Hematopoietic multipotent progenitor cell treated with erythropoietin and hydrocortisone succinate and interleukin-3 and kit ligand, for 15 days (in vitro differentiated cells): ENCODE results near the gene SULT2B1.
A peak's percentile ranks its signal among the peaks of the same experiment; 100 is the strongest.
"Not testable (repeated sequence)": the region's sequence is repeated elsewhere in the genome, so short reads cannot be mapped to it uniquely, and the experiment has no call there.

Source experiments
- DNase-seq: peaks from one replicate; pipeline ENCODE4 v3.0.0-alpha.2; 2015; ENCODE audit warnings: low spot score

SULT2B1 gene

DNA sequence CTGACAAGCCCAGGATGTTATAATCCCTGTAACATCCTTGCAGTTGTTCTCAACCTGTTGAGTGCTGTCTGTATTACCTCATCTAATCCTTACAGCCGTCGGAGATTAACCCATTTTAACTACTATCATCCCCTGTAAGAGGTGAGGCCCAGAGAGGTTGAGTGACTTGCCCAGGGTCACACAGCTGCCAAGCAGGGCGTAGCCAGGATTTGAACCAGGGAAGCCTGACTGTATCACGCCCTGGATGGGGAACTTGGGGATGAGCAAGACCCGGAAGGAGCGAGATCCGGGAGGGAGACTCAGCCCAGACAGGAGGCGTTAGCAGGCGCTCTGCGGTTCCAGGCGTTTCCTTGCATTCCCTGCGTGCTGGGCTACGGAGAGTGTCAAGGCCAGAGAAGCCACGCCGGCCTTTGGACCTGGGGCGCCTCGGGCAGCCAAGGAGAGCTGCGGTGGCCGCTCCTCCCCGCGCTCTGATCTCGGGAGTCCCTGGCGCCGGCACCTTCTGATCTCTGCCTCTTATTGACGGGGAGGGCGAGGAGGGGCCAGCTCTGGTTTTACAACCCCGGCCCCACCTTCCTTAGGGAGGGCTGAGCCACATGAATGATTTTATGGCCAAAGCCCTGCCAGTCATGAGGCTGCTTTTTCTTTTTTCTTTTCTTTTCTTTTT lies 6.2 kb downstream of the SULT2B1 start:
- no peak for DNase-seq

DNA sequence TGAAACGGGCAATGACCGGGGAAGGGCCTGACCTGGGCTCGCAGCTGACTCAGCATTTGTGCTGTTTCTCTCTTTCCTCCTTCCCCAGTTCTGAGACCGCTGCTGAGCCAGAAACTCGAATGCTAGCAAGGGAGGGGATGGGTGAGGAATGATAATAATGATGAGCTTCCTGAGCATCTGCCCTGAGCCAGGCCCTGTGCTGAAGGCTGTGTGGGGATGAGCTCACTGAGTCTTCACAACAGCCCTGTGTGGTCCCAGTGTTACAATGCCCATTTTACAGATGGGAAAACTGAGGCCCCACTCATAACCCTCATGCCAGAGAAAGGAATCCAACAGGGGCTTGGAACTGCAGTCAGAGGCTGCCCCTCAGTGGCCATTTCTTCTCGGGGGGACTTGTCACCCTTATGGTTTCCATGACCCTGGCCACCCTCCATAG lies 8.1 kb downstream of the SULT2B1 start:
- no peak for DNase-seq

DNA sequence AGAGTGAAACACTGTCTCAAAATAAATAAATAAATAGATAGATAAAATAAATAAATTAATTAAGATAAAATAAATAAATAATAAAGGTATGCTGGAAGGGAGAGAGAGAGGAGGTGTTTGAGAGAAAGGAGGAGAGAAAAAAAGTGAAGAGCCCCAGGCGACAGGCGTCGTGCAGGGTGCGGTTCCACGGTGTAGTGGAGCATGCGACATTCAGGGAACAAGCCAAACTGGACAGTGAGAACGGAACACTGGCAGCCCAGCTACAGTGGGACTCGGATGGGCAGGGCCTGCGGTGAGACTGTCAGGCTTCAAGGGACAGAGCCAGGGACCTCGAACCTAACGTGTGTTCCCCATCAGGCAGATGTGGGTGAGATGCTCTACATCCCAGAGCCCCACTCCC lies 9.4 kb downstream of the SULT2B1 start:
- no peak for DNase-seq

DNA sequence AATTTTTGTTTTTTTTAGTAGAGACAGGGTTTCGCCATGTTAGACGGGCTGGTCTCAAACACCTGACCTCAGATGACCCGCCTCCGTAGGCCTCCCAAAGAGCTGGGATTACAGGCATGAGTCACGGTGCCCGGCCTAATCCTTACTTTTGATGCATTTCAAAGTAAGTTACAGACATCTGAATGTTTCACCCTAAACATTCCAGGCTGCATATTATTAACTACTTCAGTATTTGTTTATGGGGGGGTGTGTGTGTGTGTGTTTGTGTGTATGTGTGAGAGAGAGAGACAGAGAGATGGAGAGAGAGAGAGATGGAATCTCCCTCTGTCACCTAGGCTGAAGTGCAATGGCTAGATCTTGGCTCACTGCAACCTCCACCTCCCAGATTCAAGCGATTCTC lies 13.1 kb downstream of the SULT2B1 start:
- no peak for DNase-seq

DNA sequence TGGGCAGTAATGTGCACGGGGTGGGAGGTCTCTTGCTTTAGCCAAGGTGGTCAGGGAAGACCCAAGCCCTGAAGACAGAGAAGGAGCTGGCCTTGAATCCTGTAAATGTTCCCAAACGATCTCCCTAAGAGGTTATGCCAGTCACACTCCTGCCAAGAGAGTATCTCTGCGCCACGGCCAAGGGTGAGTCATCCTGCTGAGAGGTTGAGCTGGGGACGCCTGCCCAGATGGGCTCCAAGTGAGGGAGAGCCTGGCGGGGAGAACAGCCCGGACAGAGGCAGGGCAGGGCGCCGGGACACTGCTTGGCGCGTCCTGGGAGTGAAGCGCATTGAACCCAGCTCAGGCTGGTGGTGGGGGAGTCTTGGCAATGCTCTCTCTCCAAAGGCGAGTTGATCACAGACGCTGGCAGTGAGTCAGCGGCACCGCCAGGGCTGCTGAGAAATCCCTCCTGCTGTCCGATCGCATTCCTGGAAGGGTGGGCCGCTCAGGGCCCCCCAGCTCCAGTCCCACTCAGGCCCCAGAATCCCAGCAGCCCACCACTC lies 16.4 kb downstream of the SULT2B1 start:
- no peak for DNase-seq

DNA sequence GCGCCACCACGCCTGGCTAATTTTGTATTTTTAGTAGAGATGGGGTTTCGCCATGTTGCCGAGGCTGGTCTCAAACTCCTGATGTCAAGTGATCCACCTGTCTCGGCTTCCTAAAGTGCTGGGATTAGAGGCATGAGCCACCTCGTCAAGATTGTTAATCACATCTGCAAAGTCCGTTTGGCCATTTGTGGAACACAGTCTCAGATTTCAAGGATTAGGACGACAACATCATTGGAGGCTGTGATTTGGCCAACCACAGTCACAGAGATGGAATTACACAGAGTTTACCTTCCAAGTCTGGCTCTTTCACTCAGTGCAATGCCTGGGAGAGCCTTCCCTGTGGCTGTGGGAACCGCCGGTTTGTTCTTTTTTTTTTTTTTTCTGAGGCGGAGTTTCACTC lies 17.8 kb downstream of the SULT2B1 start:
- DNase-seq = no peak

DNA sequence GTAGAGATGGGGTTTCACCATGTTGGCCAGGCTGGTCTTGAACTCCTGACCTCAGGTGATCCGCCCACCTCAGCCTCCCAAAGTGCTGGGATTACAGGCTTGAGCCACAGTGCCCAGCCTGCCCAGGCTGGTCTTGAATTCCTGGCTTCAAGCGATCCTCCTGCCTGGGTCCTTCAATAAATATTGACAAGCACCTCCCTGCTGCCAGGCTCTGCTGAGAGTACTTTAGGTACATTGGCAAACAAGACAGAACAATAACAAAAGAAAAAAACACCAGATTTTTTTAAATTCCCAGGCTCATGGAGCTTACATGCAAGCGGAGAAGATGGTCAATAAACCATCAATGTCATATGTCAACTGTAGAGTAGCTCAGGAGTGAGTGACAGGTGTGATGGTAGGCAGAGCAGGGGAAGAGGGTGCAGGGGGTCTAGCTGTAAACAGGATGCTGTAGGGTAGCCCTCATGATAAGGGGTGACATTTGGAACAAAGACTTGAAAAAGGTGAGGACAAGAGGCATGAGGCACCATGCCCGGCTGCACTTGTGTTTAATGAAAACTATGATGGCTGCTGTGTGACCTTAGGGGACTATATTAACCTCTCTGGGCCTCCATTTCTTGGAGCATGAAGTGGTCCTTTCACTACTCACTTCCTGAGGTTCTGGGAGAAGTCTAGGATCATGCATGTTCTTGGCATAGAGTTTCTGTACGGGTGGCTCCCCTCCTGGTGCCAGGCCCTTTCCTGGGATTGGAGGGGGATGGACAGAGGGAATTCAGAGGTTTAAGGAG lies 19.6 kb downstream of the SULT2B1 start:
- no peak for DNase-seq

DNA sequence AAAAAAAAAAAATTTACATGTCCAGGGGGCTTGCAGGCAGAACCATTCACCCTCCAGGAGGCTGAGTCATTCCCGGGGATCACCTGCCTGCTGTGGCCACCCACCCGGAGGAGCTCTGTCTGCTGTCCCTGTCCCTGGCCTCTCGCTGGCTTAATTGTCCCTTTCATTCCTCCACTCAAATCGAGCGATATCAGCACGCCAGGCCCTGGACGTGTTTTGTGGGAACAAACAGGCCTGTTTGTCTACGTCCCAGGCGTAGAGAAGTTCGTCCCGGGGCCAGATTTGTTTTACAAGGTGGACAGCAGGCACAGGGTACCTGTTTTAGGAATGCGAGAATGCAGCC lies 21.2 kb downstream of the SULT2B1 start:
- no peak for DNase-seq

DNA sequence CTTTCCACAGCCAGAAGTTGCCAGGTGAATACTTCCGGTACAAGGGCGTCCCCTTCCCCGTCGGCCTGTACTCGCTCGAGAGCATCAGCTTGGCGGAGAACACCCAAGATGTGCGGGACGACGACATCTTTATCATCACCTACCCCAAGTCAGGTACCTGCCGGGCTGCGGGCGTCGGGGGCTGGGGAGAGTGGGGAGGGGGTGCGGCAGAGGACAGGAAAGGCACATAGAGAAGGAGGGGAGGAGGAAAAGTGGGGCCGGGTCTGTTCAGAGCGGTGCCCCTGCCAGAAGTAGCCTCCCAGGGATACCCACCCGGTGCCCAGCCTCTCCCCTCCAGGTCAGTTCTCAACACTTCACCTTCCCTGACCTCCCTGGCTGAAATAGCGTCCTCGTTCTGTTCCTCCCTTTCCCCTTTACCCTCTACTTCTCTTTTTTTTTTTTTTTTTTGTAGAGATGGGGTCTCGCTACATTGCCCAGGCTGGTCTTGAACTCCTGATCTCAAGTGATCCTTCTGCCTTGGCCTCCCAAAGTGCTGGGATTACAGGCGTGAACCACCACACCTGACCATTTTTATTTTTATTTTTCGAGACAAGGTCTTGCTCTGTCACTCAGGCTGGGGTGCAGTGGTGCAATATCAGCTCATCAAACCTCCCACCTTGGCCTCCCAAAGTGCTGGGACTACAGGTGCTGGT lies 24.1 kb downstream of the SULT2B1 start:
- no peak for DNase-seq

DNA sequence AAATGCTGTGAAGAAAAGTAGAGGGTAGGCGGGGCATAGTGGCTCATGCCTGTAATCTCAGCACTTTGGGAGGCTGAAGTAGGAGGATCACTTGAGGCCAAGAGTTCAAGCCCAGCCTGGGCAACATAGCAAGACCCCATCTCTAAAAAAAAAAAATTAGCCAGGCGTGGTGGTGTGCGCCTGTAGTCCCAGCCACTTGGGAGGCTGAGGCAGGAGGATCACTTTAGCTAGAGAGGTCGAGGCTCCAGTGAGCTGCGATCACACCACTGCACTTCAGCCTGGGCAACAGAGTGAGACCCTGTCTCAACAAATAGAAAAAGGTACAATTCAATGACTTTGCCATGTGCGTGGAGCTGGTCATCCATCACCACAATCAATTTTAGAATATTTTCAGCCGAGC lies 25.9 kb downstream of the SULT2B1 start:
- DNase-seq = not testable (repeated sequence)

DNA sequence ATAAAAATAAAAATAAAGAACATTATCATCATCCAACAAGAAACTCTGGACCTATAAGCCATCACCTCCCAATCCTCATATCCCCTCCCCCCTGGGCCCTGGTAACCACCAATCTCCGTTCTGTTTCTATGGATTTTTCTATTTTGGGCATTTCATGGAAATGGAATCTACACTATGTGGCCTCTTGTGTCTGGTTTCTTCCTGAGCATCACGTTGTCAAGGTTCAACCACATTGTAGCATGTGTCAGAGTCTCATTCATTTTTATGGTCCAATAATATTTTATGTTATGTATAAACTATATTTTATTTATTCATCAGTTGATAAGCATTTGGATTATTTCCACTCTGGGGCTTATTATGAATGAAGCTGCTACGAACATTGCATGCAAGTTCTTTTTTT lies 26.9 kb downstream of the SULT2B1 start:
- no peak for DNase-seq

DNA sequence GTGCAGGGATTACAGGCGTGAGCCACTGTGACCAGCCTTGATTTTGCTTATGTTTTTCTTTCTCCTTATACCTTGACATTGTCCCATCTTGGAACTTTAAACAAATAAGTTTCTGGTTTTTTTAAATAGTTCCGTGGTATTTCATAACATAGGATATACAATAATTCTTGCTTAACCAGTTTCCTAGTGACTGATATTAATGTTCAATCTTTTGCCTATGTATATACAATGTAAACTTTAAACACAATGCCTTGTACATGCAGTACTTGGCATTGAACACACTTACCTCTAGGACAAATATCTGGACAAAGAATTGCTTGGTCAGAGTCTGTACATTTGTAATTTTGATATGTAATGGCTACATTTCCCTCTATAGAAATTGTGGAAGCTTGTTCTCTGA lies 30.2 kb downstream of the SULT2B1 start:
- DNase-seq = no peak

DNA sequence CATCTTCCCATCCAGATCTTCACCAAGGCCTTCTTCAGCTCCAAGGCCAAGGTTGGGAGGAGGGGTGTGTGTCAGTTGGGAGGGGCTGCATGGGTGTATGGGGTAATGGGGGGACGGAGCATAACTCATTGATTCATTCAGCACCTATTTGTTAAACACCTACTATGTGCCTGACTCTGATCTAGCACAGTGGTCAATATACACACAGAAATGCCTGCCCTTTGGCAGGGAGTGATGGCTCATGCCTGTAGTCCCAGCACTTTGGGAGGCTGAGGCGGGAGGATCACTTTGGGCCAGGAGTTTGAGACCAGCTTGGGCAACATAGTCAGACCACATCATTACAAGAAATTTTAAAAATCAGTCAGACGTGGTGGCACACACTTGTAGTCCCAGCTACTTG lies 35.4 kb downstream of the SULT2B1 start:
- no peak for DNase-seq

DNA sequence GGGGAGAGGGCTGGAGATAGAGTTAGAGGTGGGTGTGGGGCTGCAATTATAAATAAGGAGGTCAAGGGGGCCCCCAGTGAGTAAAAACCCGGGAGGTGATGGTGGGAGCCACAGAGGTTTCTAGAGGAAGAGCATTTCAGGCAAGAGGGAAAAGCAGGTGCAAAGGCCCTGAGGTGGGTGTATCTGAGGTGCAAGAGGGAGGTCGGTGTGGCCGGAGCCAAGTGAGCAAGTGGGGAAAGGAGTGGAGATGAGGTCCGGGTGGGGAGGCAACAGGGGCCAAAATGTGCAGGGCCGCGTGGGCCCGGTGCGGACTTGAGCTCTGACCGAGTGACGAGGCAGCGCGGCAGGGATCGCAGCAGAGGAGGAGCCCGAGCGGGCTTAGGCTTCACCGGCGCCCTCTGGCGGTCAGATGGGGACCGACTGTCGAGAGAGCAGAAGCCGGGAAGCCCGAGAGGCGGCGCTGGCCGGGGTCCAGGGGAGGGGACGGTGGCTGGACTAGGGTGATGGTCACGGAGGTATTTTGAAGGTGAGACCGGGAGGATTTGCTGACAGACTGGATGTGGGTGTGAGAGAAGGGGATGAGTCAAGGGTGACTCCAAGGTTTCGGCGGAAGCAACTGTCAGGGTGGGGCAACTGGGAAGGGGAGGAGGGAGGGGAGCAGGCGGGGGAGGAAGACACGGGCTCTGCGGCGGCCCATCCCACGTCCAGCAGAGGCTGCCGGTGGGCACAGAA lies 36.9 kb downstream of the SULT2B1 start:
- peak; percentile 88 for DNase-seq

DNA sequence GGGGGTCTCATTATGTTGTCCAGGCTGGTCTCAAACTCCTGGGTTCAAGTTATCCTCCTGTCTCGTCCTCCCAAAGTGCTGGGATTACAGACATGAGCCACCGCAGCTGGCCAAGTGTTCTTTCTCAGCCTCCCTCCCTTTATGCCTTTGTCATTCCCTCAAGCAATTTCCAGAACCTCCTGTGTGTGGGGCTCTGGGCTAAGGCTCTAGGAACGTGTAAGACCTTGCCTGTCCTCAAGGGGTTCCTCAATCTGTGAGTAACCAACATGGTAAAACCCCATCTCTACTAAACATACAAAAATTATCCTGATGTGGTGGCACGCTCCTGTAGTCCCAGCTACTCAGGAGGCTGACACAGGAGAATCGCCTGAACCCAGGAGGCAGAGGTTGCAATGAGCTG lies 39.0 kb downstream of the SULT2B1 start:
- no peak for DNase-seq

DNA sequence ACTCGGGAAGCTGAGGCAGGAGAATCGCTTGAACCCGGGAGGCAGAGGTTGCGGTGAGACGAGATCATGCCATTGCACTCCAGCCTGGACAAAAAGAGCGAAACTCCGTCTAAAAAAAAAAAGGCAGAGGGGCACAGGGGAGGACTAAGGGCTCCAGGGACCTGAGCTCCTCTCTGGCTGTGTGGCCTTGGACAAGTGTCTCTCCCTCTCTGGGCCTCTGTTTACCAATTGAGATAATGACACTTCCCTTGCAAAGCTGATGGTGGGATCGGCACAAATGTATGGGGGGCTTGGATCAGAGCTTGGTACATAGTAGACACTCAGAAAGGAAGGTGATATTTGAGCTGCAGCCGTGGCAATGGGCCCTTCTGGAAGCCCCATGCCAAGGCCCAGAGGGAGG lies 43.2 kb downstream of the SULT2B1 start:
- DNase-seq = no peak

DNA sequence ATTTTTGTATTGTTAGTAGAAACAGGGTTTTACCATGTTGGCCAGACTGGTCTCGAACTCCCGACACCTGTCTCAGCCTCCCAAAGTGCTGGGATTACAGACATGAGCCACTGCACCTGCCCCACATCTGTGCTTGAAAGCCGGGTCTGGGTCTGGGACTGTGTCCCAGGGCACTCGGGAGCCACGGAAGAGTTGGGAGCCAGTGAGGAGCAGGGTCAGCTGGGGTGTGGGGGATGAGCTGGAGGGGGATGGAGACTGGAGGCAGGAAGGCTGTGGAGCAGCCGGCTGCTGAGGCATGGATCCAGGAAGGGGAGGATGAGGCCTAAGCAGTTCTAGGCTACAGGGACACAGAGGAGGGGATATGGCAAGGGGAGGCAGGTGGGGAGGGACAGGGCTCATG lies 43.9 kb downstream of the SULT2B1 start:
- DNase-seq = no peak

DNA sequence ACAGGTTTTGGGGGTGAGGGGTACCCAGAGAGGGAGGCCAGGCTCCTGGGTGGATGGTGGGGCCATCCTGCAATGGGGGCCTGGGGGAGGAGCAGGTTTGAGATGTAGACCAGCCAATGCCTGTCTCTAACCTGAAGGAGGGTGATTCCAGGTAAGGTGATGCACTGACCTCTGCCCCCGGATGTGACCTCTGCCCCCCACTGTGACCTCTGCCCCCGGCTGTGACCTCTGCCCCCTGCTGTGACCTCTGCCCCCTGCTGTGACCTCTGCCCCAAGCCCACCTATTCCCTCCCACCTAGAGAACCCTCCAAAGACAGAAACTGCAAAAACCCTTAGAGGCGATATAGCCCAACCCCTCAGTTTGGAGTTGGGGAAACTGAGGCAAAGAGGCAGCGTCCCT lies 44.3 kb downstream of the SULT2B1 start:
- DNase-seq = no peak

DNA sequence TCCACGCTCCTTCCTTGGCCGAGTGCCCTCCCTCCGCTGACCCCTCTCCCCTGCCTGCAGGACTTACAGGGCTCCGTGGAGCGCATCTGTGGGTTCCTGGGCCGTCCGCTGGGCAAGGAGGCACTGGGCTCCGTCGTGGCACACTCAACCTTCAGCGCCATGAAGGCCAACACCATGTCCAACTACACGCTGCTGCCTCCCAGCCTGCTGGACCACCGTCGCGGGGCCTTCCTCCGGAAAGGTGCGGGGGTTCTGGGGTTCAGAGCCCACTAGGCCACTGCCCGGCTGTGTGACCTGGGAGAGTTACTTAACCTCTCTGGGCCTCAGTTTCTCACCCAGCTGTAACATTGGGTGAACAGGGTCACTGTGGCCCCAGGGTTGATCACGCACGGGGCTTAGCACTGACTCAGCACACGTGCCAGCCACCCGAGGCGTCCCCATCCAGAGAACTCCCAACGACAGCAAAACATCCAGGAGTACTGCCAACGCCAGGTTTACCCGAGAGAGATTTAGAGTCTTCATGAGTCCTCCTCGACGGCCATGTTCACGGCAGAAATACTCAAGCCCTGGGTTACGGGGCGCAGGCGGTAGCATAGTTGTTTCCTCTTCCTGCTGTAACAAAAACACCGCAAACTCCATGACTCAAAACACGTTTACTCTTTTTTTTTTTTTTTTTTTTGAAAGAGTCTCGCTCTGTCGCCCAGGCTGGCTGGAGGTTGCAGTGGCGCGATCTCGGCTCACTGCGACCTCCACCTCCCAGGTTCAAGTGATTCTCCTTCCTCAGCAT lies 44.9 kb downstream of the SULT2B1 start:
- DNase-seq = no peak

DNA sequence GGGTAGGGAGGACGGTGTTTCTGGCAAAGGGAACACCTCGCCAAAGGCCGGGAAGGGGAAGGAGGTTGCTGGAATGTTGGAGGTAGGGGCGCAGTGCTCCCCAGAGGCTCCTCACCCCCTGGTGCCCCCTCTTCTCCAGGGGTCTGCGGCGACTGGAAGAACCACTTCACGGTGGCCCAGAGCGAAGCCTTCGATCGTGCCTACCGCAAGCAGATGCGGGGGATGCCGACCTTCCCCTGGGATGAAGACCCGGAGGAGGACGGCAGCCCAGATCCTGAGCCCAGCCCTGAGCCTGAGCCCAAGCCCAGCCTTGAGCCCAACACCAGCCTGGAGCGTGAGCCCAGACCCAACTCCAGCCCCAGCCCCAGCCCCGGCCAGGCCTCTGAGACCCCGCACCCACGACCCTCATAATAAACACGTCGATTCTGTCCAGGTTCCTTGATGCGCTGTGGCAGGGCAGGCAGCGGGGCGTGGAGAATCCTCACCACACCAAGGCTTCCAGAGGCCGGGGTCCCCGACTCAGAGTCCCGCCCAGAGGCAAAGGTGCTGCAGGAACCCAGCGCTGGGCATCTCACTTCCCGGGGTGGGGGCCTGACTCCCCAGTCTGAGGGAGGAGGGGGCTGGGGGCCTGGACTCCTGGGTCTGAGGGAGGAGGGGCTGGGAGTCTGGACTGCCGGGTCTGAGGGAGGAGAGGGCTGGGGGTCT lies 47.2 kb downstream of the SULT2B1 start:
- DNase-seq = no peak
